Keratinocyte (primary cell): ENCODE results near the gene BCL7A. TPM values are rescaled to one million over a fixed set of nuclear protein-coding genes. Genes with fewer than 3 reads are reported as not detected.
"Not testable (repeated sequence)": the region's sequence is repeated elsewhere in the genome, so short reads cannot be mapped to it uniquely, and the experiment has no call there.

ENCODE experiments used
- DNase-seq: peaks from one replicate; pipeline ENCODE4 v3.0.0-alpha.2; 2011; ENCODE audit warnings: low read depth, missing footprints, low spot score
- FAIRE-seq: peaks from 2 replicates; lab custom pipeline; 2011; peaks lifted over from hg19 to GRCh38; lab: Jason Lieb, UNC
- H2AFZ ChIP-seq: 2 replicates; pipeline ENCODE4 v1.6.0; 2012; ENCODE audit warnings: low read length, control low read depth, inconsistent platforms; ENCODE audit not compliant: control insufficient read depth
- H3K27ac ChIP-seq: 2 replicates; pipeline ENCODE4 v1.5.1; 2011; ENCODE audit warnings: low read length; ENCODE audit not compliant: control insufficient read depth, insufficient read depth
- H3K27me3 ChIP-seq: 3 replicates; pipeline ENCODE4 v1.6.0; 2011; ENCODE audit warnings: low read length; ENCODE audit not compliant: control insufficient read depth, insufficient read depth; ENCODE audit errors: extremely low read depth
- H3K36me3 ChIP-seq, 2 experiments: 2 replicates in 1 of 2; 3 replicates in 1 of 2; pipeline ENCODE4 v1.5.1; 2011; ENCODE audit warnings: low read length in 2 of 2, mild to moderate bottlenecking in 1 of 2; ENCODE audit not compliant: control insufficient read depth in 2 of 2, insufficient read depth in 2 of 2; ENCODE audit errors: extremely low read depth in 1 of 2
- H3K4me1 ChIP-seq: 3 replicates; pipeline ENCODE4 v1.5.1; 2011; ENCODE audit warnings: low read length; ENCODE audit not compliant: control insufficient read depth, insufficient read depth; ENCODE audit errors: extremely low read depth
- H3K4me2 ChIP-seq: 3 replicates; pipeline ENCODE4 v1.6.0; 2011; ENCODE audit warnings: low read depth, low read length; ENCODE audit not compliant: control insufficient read depth, insufficient read depth; ENCODE audit errors: extremely low read depth
- H3K4me3 ChIP-seq, 3 experiments: fragments of 200-600 bp in 1 of 3; sonication (generic) in 1 of 3; 2 replicates in 2 of 3; 3 replicates in 1 of 3; pipeline ENCODE4 v1.5.1; 2011 to 2016; ENCODE audit warnings: low read length in 3 of 3, mild to moderate bottlenecking in 3 of 3, control low read depth in 2 of 3, inconsistent platforms in 1 of 3, low read depth in 1 of 3, mixed read lengths in 1 of 3, mixed run types in 1 of 3, moderate library complexity in 1 of 3; ENCODE audit not compliant: control insufficient read depth in 2 of 3, insufficient read depth in 2 of 3; ENCODE audit errors: extremely low read depth in 1 of 3
- H3K79me2 ChIP-seq: 2 replicates; pipeline ENCODE4 v1.6.0; 2012; ENCODE audit warnings: low read length; ENCODE audit not compliant: control insufficient read depth, insufficient read depth
- H3K9ac ChIP-seq: 3 replicates; pipeline ENCODE4 v1.6.0; 2011; ENCODE audit warnings: low read length; ENCODE audit not compliant: control insufficient read depth, insufficient read depth; ENCODE audit errors: extremely low read depth
- H3K9me1 ChIP-seq: 3 replicates; pipeline ENCODE4 v1.6.0; 2011; ENCODE audit warnings: low read length; ENCODE audit not compliant: control insufficient read depth, insufficient read depth; ENCODE audit errors: extremely low read depth
- H3K9me3 ChIP-seq: 2 replicates; pipeline ENCODE4 v1.5.1; 2012; ENCODE audit warnings: low read depth, low read length; ENCODE audit not compliant: control insufficient read depth
- H4K20me1 ChIP-seq: 3 replicates; pipeline ENCODE4 v1.6.0; 2011; ENCODE audit warnings: low read length; ENCODE audit not compliant: control insufficient read depth, insufficient read depth; ENCODE audit errors: extremely low read depth
- CTCF ChIP-seq, 3 experiments: IDR thresholded peaks in 1 of 3; conservative IDR thresholded peaks in 1 of 3; optimal IDR thresholded peaks in 1 of 3; 2 replicates in 2 of 3; 3 replicates in 1 of 3; pipeline versions ENCODE3 to v1.5.1; 2011; ENCODE audit warnings: low read length in 3 of 3, mild to moderate bottlenecking in 3 of 3, moderate library complexity in 2 of 3, control low read depth in 1 of 3, inconsistent platforms in 1 of 3; ENCODE audit not compliant: insufficient read depth in 2 of 3; ENCODE audit errors: extremely low read depth in 1 of 3
- EZH2 ChIP-seq: IDR thresholded peaks from one replicate; pipeline ENCODE4 v1.6.1; 2012; ENCODE audit warnings: inconsistent platforms, mild to moderate bottlenecking, low read length, moderate library complexity
- dilution Hi-C: fragments of 300-500 bp; cut with MboI; formaldehyde crosslinking; loops from one replicate; pipeline ENCODE4 v1.7.0; 2020; ENCODE audit warnings: low sequenced_read_pairs; ENCODE audit not compliant: extremely low pct_ligation_motif_present
- polyA plus RNA-seq, 5 experiments: library from polyadenylated mRNA; depleted of rRNA in 3 of 5; stranded (reverse) in 3 of 5; stranded (forward) in 1 of 5; unstranded in 1 of 5; fragments of >200 nt; gene quantifications; 1 replicate in 1 of 5; 2 replicates in 3 of 5; 3 replicates in 1 of 5; pipeline versions ENCODE4 v1.2.1 to v1.2.3, GENCODE V29; 2011 to 2012; ENCODE audit warnings: missing spikeins in 2 of 5, low read depth in 1 of 5, low replicate concordance in 1 of 5

BCL7A gene
- polyA plus RNA-seq, 1 donor (not counting 4 experiments of a cell fraction or from before 2014, with no cell fraction given): 12.8 TPM

GRCh38 chr12:122052285-122052684 lies 30.6 kb downstream of the BCL7A start:
- no peaks in the 10 kb centered on the region for H3K4me1 ChIP-seq
- no peak overlapping the region for H3K4me3 ChIP-seq
- H3K9ac ChIP-seq: no peak overlapping the region
- no peaks in the 10 kb centered on the region for H3K27me3 ChIP-seq
- no peak overlapping the region for H2AFZ ChIP-seq
- FAIRE-seq: no peak
- H3K36me3 ChIP-seq: peaks cover 16 to 37% of the 10 kb centered on the region in 2 experiments
- H3K79me2 ChIP-seq: no peaks in the 10 kb centered on the region
- DNase-seq: no peak
- TF ChIP-seq CTCF (optimal IDR thresholded peaks at IDR 0.05 in 1 of 3, IDR thresholded peaks at IDR 0.05 in 1 of 3, conservative IDR thresholded peaks at IDR 0.05 in 1 of 3; ENCODE audit: extremely low read depth in 1 of 3, insufficient read depth in 2 of 3, low read length in 3 of 3): no peak
- TF ChIP-seq EZH2: no peak
- no peaks in the 10 kb centered on the region for H3K9me3 ChIP-seq
- dilution Hi-C loops: no loop called here
- H3K9me1 ChIP-seq: no peaks in the 10 kb centered on the region
- H4K20me1 ChIP-seq: peaks cover 6% of the 10 kb centered on the region
- no peak overlapping the region for H3K27ac ChIP-seq
- no peak overlapping the region for H3K4me2 ChIP-seq

GRCh38 chr12:122054842-122055520 lies 33.3 kb downstream of the BCL7A start:
- Histone ChIP-seq H3K4me2 (no peak overlapping the region), H3K4me3 (no peak overlapping the region), H3K27me3 (no peaks in the 10 kb centered on the region), H3K27ac (no peak overlapping the region), H2AFZ (no peak overlapping the region), H3K79me2 (no peaks in the 10 kb centered on the region), H3K9me3 (no peaks in the 10 kb centered on the region), H3K36me3 (peaks cover 21 to 37% of the 10 kb centered on the region in 2 experiments), H3K9me1 (no peaks in the 10 kb centered on the region), H3K9ac (no peak overlapping the region), H4K20me1 (peaks cover 6% of the 10 kb centered on the region), H3K4me1 (no peaks in the 10 kb centered on the region)
- no peak for TF ChIP-seq EZH2
- TF ChIP-seq CTCF (optimal IDR thresholded peaks at IDR 0.05 in 1 of 3, IDR thresholded peaks at IDR 0.05 in 1 of 3, conservative IDR thresholded peaks at IDR 0.05 in 1 of 3; ENCODE audit: extremely low read depth in 1 of 3, insufficient read depth in 2 of 3, low read length in 3 of 3): no peak
- DNase-seq: no peak
- no peak for FAIRE-seq
- dilution Hi-C loops: no loop called here

GRCh38 chr12:122056406-122056805 lies 34.7 kb downstream of the BCL7A start:
- H3K36me3 ChIP-seq: peaks cover 27 to 43% of the 10 kb centered on the region in 2 experiments
- dilution Hi-C loops, H3K4me2 ChIP-seq, H3K9me3 ChIP-seq, H2AFZ ChIP-seq, H4K20me1 ChIP-seq, H3K27ac ChIP-seq, H3K4me3 ChIP-seq, H3K9me1 ChIP-seq, H3K27me3 ChIP-seq, DNase-seq, H3K79me2 ChIP-seq, H3K4me1 ChIP-seq, FAIRE-seq, H3K9ac ChIP-seq: not testable (repeated sequence)
